ENCODE results near the gene ZBTB21.

The ZBTB21 gene

GRCh38 chr21:42027822-42028765, 17.9 kb upstream of the ZBTB21 start:
- FAIRE-seq (no peak), DNase-seq (ENCODE audit: insufficient read length, low spot score) (no peak)
- no peak for TF ChIP-seq CTCF (IDR thresholded peaks at IDR 0.05; ENCODE audit: insufficient read depth, missing control alignments)

DNA sequence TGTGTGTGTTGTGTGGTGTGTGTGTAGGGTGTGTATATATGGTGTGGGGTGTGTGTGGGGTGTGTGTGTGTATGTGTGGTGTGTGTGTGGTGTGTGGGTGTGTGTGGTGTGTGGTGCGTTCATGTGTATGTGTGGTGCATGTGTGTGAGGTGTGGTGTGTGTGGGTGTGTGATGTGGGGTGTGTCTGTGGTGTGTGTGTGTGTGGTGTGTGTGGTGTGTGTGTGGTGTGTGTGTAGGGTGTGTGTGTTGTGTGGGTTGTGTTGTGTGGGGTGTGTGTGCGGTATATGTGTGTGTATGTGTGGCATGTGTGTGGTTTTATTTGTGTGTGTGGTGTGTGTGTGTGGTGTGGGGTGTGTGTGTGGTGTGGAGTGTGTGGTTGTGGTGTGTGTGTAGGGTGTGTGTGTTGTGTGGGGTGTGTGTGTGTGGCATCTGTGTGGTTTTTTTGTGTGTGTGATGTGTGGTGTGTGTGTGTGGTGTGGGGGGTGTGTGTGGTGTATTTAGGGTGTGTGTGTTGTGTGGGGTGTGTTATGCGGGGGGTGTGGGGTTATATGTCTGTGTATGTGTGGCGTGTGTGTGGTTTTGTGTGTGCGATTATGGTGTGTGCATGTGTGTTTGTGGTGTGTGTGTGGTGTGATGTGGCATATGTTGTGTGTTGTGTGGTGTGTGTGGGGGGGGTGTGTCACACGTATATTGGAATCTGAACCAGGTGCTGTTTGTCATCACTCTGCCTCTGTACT, 17.1 kb upstream of the ZBTB21 start:
- no peak for FAIRE-seq
- TF ChIP-seq CTCF (IDR thresholded peaks at IDR 0.05; ENCODE audit: insufficient read depth, missing control alignments): no peak
- DNase-seq (ENCODE audit: insufficient read length, low spot score): no peak

DNA sequence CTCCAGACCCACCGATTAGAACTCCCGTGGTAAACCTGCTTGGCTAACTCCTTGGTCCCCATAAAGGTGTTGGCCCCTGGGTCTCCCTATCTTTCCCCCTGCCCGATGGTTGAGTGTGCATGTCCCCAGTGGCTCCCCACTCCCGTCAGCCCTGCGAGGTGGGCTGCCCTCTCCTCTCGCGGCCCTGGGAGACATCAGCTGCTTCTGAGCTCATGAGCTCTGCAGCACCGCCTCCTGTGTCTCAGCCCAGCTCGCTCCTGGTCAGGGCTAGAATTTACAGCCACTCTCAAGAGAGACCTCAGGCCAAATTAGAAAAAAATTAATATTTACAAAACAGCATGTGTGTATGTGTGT, 15.9 kb upstream of the ZBTB21 start:
- DNase-seq (ENCODE audit: insufficient read length, low spot score): no peak
- FAIRE-seq: no peak
- no peak for TF ChIP-seq CTCF (IDR thresholded peaks at IDR 0.05; ENCODE audit: insufficient read depth, missing control alignments)

DNA sequence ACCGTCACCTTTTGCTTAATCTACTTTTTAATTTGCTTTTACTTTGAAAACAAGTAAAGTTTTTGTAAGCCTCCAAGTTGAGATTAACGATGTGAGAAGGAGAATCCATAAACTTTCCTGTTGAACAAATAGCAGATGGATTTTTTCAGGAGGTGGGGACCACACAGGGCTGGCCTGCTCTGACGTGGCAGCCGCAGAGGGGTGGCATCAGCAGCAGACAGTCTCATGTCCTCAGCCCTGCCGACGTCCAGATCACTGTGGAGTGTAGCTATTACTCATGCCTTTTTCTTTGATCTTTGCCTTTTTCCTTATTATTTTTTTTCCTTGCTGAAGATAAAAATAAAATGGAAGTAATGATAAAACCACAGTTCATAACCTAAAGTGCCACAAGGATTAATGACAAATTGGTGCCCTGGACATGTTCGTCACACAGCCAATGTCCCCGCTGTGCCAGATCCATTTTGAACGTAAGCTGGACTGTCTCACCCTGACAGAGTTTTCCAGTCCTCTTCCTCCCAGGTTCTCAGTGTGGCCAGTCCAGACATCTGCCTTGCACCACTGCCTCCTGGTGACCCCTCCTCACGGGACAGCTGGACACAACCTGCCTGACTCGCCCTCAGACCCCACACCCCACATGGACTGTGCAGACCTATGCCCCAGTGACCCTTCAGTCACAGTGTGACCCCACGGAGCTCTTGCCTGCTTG, 15.4 kb upstream of the ZBTB21 start:
- no peak for DNase-seq (ENCODE audit: insufficient read length, low spot score)
- FAIRE-seq: no peak
- TF ChIP-seq CTCF (IDR thresholded peaks at IDR 0.05; ENCODE audit: insufficient read depth, missing control alignments): no peak

DNA sequence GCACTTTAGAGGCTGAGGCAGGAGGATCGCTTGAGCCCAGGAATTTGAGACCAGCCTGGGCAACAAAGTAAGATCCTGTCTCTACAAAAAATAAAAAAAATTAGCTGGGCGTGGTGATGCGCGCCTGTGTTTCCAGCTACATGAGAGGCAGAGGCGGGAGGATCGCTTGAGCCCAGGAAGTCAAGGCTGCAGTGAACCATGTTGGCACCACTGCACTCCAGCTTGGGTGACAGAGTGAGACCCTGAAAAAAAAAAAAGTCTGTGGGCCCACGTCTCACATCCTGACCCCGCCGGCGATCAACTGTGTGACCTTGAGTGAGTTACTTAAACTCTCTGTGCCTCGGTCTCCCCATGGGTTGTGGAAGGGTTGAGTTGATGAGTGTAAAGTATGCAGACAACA, 12.7 kb upstream of the ZBTB21 start:
- FAIRE-seq (no peak), DNase-seq (ENCODE audit: insufficient read length, low spot score) (no peak)
- TF ChIP-seq CTCF (IDR thresholded peaks at IDR 0.05; ENCODE audit: insufficient read depth, missing control alignments): no peak

- TF ChIP-seq CTCF (IDR thresholded peaks at IDR 0.05; ENCODE audit: insufficient read depth, missing control alignments): no peak
- no peak for FAIRE-seq
- no peak for DNase-seq (ENCODE audit: insufficient read length, low spot score)
Observed at GRCh38 chr21:42022091-42022430, 11.9 kb upstream of the ZBTB21 start.

Measured in D721Med (cell line).